ENCODE results near the gene TBC1D21. TPM values are rescaled to one million over a fixed set of nuclear protein-coding genes. Genes with fewer than 3 reads are reported as not detected.

The TBC1D21 gene
- total and polyA plus RNA-seq, 2 of the 8 experiments (the other 6 are each of a cell fraction or from before 2014, with no cell fraction given), result not detected

DNA sequence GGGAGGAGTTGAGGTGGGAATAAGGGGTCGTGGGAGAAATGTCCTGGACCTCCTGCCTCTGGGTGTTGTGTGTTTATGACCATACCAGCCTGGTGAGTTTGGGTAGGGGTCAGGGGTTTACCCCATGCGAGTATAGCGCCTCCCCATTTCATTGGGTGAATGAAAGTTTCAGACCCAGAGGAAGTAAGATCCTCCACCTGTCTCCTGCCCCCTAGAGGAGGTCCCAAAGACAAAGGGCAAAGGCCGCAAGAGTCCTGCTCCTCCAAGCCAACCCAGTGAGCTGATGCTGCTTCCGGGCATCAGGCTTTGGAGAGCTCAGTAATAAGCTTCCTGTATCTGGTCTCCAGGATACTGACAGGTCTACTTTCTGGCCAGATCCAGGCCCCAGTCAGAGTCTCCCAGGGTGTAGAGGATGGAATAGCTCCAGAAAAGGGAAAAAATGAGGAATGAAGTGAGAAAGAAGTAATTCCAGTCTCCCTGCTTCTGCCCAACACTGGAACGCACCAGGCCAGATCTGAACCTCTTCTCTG, 6.4 kb upstream of the TBC1D21 start (continued):
- TF ChIP-seq, protein P1, sequence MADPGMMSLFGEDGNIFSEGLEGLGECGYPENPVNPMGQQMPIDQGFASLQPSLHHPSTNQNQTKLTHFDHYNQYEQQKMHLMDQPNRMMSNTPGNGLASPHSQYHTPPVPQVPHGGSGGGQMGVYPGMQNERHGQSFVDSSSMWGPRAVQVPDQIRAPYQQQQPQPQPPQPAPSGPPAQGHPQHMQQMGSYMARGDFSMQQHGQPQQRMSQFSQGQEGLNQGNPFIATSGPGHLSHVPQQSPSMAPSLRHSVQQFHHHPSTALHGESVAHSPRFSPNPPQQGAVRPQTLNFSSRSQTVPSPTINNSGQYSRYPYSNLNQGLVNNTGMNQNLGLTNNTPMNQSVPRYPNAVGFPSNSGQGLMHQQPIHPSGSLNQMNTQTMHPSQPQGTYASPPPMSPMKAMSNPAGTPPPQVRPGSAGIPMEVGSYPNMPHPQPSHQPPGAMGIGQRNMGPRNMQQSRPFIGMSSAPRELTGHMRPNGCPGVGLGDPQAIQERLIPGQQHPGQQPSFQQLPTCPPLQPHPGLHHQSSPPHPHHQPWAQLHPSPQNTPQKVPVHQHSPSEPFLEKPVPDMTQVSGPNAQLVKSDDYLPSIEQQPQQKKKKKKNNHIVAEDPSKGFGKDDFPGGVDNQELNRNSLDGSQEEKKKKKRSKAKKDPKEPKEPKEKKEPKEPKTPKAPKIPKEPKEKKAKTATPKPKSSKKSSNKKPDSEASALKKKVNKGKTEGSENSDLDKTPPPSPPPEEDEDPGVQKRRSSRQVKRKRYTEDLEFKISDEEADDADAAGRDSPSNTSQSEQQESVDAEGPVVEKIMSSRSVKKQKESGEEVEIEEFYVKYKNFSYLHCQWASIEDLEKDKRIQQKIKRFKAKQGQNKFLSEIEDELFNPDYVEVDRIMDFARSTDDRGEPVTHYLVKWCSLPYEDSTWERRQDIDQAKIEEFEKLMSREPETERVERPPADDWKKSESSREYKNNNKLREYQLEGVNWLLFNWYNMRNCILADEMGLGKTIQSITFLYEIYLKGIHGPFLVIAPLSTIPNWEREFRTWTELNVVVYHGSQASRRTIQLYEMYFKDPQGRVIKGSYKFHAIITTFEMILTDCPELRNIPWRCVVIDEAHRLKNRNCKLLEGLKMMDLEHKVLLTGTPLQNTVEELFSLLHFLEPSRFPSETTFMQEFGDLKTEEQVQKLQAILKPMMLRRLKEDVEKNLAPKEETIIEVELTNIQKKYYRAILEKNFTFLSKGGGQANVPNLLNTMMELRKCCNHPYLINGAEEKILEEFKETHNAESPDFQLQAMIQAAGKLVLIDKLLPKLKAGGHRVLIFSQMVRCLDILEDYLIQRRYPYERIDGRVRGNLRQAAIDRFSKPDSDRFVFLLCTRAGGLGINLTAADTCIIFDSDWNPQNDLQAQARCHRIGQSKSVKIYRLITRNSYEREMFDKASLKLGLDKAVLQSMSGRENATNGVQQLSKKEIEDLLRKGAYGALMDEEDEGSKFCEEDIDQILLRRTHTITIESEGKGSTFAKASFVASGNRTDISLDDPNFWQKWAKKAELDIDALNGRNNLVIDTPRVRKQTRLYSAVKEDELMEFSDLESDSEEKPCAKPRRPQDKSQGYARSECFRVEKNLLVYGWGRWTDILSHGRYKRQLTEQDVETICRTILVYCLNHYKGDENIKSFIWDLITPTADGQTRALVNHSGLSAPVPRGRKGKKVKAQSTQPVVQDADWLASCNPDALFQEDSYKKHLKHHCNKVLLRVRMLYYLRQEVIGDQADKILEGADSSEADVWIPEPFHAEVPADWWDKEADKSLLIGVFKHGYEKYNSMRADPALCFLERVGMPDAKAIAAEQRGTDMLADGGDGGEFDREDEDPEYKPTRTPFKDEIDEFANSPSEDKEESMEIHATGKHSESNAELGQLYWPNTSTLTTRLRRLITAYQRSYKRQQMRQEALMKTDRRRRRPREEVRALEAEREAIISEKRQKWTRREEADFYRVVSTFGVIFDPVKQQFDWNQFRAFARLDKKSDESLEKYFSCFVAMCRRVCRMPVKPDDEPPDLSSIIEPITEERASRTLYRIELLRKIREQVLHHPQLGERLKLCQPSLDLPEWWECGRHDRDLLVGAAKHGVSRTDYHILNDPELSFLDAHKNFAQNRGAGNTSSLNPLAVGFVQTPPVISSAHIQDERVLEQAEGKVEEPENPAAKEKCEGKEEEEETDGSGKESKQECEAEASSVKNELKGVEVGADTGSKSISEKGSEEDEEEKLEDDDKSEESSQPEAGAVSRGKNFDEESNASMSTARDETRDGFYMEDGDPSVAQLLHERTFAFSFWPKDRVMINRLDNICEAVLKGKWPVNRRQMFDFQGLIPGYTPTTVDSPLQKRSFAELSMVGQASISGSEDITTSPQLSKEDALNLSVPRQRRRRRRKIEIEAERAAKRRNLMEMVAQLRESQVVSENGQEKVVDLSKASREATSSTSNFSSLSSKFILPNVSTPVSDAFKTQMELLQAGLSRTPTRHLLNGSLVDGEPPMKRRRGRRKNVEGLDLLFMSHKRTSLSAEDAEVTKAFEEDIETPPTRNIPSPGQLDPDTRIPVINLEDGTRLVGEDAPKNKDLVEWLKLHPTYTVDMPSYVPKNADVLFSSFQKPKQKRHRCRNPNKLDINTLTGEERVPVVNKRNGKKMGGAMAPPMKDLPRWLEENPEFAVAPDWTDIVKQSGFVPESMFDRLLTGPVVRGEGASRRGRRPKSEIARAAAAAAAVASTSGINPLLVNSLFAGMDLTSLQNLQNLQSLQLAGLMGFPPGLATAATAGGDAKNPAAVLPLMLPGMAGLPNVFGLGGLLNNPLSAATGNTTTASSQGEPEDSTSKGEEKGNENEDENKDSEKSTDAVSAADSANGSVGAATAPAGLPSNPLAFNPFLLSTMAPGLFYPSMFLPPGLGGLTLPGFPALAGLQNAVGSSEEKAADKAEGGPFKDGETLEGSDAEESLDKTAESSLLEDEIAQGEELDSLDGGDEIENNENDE (IDR thresholded peaks at IDR 0.05; ENCODE audit: insufficient replicate concordance, low read length), result no peak
- TF ChIP-seq BRCA1 (IDR thresholded peaks at IDR 0.05; ENCODE audit: low read depth, low read length), result no peak
- TF ChIP-seq SIN3A (conservative IDR thresholded peaks at IDR 0.05 in 1 of 2, IDR thresholded peaks at IDR 0.05 in 1 of 2; ENCODE audit: low read depth in 1 of 2, low read length in 2 of 2), result no peak
- TF ChIP-seq RBBP5 (IDR thresholded peaks at IDR 0.05; ENCODE audit: borderline replicate concordance, low read depth, low read length), result no peak
- no peak for TF ChIP-seq FOSL1 (IDR thresholded peaks at IDR 0.05; ENCODE audit: insufficient read depth, low read depth, low read length)
- TF ChIP-seq RAD21 (IDR thresholded peaks at IDR 0.05 in 1 of 2, conservative IDR thresholded peaks at IDR 0.05 in 1 of 2; ENCODE audit: low read depth in 2 of 2, low read length in 2 of 2), result peak; percentile 52 to 69
- no peak for TF ChIP-seq ZNF274 (IDR thresholded peaks at IDR 0.05; ENCODE audit: borderline replicate concordance, extremely low read depth, low read length)
- TF ChIP-seq KDM1A (IDR thresholded peaks at IDR 0.05; ENCODE audit: borderline replicate concordance, low read length), result no peak
- no peak for TF ChIP-seq NRF1 (IDR thresholded peaks at IDR 0.05; ENCODE audit: low read depth, low read length)
- no peak for TF ChIP-seq TBP (IDR thresholded peaks at IDR 0.05; ENCODE audit: low read depth, low read length)

Measured in H1 (cell line).